ENCODE measurements around the gene PRPF38A. TPM values are rescaled to one million over a fixed set of nuclear protein-coding genes. Genes with fewer than 3 reads are reported as not detected.
A peak's percentile ranks its signal among the peaks of the same experiment; 100 is the strongest.

PRPF38A gene
- total and polyA plus RNA-seq, 2 of the 4 experiments (the other 2 are of a cell fraction), result 19.0 to 23.5 TPM

- Histone ChIP-seq H3K9ac (ENCODE audit: low read depth, low read length) (no peak overlapping the region; the same call in 1 of the 2 replicates), H3K4me1 (ENCODE audit: control insufficient read depth, insufficient read depth, low read length) (peaks cover 7% of the 10 kb centered on the region), H3K36me3 (ENCODE audit: control insufficient read depth, insufficient read depth, low read length) (peaks cover 36% of the 10 kb centered on the region), H4K5ac (ENCODE audit: low read depth, low read length) (no peak overlapping the region), H2BK20ac (ENCODE audit: low read depth, low read length) (no peak overlapping the region), H2AK5ac (ENCODE audit: low read depth, low read length) (peak overlapping the region; percentile 44; the same call in 1 of the 2 replicates), H3K4ac (ENCODE audit: low read depth, low read length) (peak overlapping the region; percentile 46; the same call in 1 of the 2 replicates), H3K9me1 (ENCODE audit: insufficient read depth, low read length) (peaks cover 17% of the 10 kb centered on the region), H3K4me2 (ENCODE audit: low read depth, low read length) (0 out of 2 replicates have a peak overlapping the region, but pooled peaks have one; percentile 5), H2AFZ (replicated peaks; ENCODE audit: low read length, poor library complexity) (no peak overlapping the region), H4K8ac (ENCODE audit: low read depth in 2 of 2, low read length in 2 of 2) (peak overlapping the region in 1 of 2 experiments; percentile 34; a peak in 2 of 4 replicates), H4K91ac (ENCODE audit: insufficient read depth, low read depth, low read length) (no peak overlapping the region), H2AK9ac (replicated peaks; ENCODE audit: low read depth, low read length, poor library complexity) (peak overlapping the region; percentile 1), H2BK15ac (ENCODE audit: low read depth, low read length) (no peak overlapping the region), H3K4me3 (ENCODE audit: insufficient read depth, low read depth, low read length) (no peak overlapping the region), H3K79me1 (ENCODE audit: low read depth in 1 of 2, low read length in 2 of 2) (peaks cover 21 to 51% of the 10 kb centered on the region in 2 experiments), H3K9me3 (ENCODE audit: control insufficient read depth, insufficient read depth, low read length) (no peaks in the 10 kb centered on the region), H3K23ac (ENCODE audit: low read depth, low read length) (peak overlapping the region; percentile 39; the same call in 1 of the 2 replicates), H3K18ac (ENCODE audit: low read depth, low read length) (no peak overlapping the region), H3K27me3 (ENCODE audit: control insufficient read depth, insufficient read depth, low read length) (no peaks in the 10 kb centered on the region), H2BK5ac (ENCODE audit: low read depth, low read length, poor library complexity, severe bottlenecking) (no peak overlapping the region), H4K20me1 (ENCODE audit: insufficient read depth, low read length) (peaks cover 12% of the 10 kb centered on the region; the same call in 1 of the 2 replicates), H2BK120ac (ENCODE audit: low read depth, low read length) (no peak overlapping the region), H3K14ac (replicated peaks; ENCODE audit: low read depth, low read length) (peak overlapping the region; percentile 54), H3K56ac (ENCODE audit: extremely low read depth, insufficient read depth, low read length) (0 out of 2 replicates have a peak overlapping the region, but pooled peaks have one; percentile 11), H3K27ac (ENCODE audit: insufficient read depth, low read length) (peak overlapping the region; percentile 6; the same call in 1 of the 2 replicates)
- in situ Hi-C loops (cut with MboI; ENCODE audit: low sequenced_read_pairs), result no loop called here
- ATAC-seq (ENCODE audit: low read depth) (no peak), DNase-seq (no peak)
- dilution Hi-C loops (cut with HindIII; ENCODE audit: low sequenced_read_pairs, unreplicated experiment), result no loop called here
- ChIA-PET CTCF (interaction anchor here (0.9 kb wide), 1 partner anchor 16 kb away, joined by 3 read pairs; no protein-coding TSS in a partner anchor), POLR2A (ENCODE audit: unreplicated experiment) (no interaction called here)
- no TSS peak for BruUV-seq (replicated peaks)
- 96% methylated on average over 4 of the region's 5 CpGs; no CpG with 5 or more reads in 1 of the 2 experiments for WGBS, 2 experiments (ENCODE audit: extremely low coverage in 2 of 2, insufficient read length in 1 of 2)
- intact Hi-C loops (cut with micrococcal nuclease), result no loop called here
- TF ChIP-seq FOS (IDR thresholded peaks at IDR 0.05; ENCODE audit: low read depth, low read length), result no peak
Measured at GRCh38 chr1:52364235-52364839, 40.1 kb upstream of the PRPF38A start.
